ENCODE measurements around the gene TRMT112. TPM values are rescaled to one million over a fixed set of nuclear protein-coding genes. Genes with fewer than 3 reads are reported as not detected.

TRMT112 gene
- total RNA-seq, 1 experiment from 2014 or later, result 341 TPM

GRCh38 chr11:64289002-64289564, 28.3 kb downstream of the TRMT112 start:
- ATAC-seq (no peak), DNase-seq (ENCODE audit: low read depth, low spot score) (no peak)
- intact Hi-C loops (cut with micrococcal nuclease; ENCODE audit: unreplicated experiment) (no loop called here), in situ Hi-C loops (cut with HindIII; ENCODE audit: low pct_unique_long_range_greater_than_20kb, low sequenced_read_pairs) (no loop called here)
- CTCF ChIA-PET, result interaction anchor here (1.0 to 1.7 kb wide), 3 partner anchors 12 to 83 kb away, joined by 5 to 8 read pairs (median 5); no protein-coding TSS in a partner anchor
- TF ChIP-seq REST (IDR thresholded peaks at IDR 0.05; ENCODE audit: insufficient read depth in 1 of 2, low read depth in 2 of 2, low read length in 1 of 2) (no peak), POLR2AphosphoS5 (IDR thresholded peaks at IDR 0.05; ENCODE audit: low read depth, low read length) (peak; percentile 23; the same call in 1 of the 2 replicates), TCF7L2 (IDR thresholded peaks at IDR 0.05; ENCODE audit: low read depth, low read length) (no peak), SIN3A (IDR thresholded peaks at IDR 0.05; ENCODE audit: borderline replicate concordance, insufficient read depth, low read depth, low read length) (no peak), CTCF (IDR thresholded peaks at IDR 0.05) (no peak)
- H3K27me3 ChIP-seq (ENCODE audit: control insufficient read depth, insufficient read depth, low read length), result no peaks in the 10 kb centered on the region; the same call in 1 of the 2 replicates
- H3K4me1 ChIP-seq (ENCODE audit: control insufficient read depth, insufficient read depth, low read length), result peaks cover 21% of the 10 kb centered on the region
- BruUV-seq (replicated peaks), result no TSS peak
- no peaks in the 10 kb centered on the region for H3K9me3 ChIP-seq (ENCODE audit: control insufficient read depth, insufficient read depth, low read depth, low read length)
- no peaks in the 10 kb centered on the region; the same call in 1 of the 2 replicates for H3K36me3 ChIP-seq (ENCODE audit: control insufficient read depth, insufficient read depth, low read length)
- no peak overlapping the region for H3K4me3 ChIP-seq (ENCODE audit: low read depth in 2 of 2, low read length in 2 of 2)
- POLR2A ChIA-PET, result no interaction called here
- H3K27ac ChIP-seq (ENCODE audit: low read length), result no peak overlapping the region

- DNase-seq (ENCODE audit: low read depth, low spot score), result no peak
- Histone ChIP-seq H3K9me3 (ENCODE audit: control insufficient read depth, insufficient read depth, low read depth, low read length) (no peaks in the 10 kb centered on the region), H3K27me3 (ENCODE audit: control insufficient read depth, insufficient read depth, low read length) (no peaks in the 10 kb centered on the region; the same call in 1 of the 2 replicates), H3K4me3 (ENCODE audit: low read depth in 2 of 2, low read length in 2 of 2) (no peak overlapping the region), H3K4me1 (ENCODE audit: control insufficient read depth, insufficient read depth, low read length) (peaks cover 29% of the 10 kb centered on the region), H3K36me3 (ENCODE audit: control insufficient read depth, insufficient read depth, low read length) (no peaks in the 10 kb centered on the region; the same call in 1 of the 2 replicates), H3K27ac (ENCODE audit: low read length) (no peak overlapping the region)
- ChIA-PET POLR2A (no interaction called here), CTCF (interaction anchor here (1.0 to 1.5 kb wide), 2 partner anchors 12 to 82 kb away, joined by 5 read pairs; no protein-coding TSS in a partner anchor)
- TF ChIP-seq REST (IDR thresholded peaks at IDR 0.05; ENCODE audit: insufficient read depth in 1 of 2, low read depth in 2 of 2, low read length in 1 of 2) (no peak), TCF7L2 (IDR thresholded peaks at IDR 0.05; ENCODE audit: low read depth, low read length) (no peak), SIN3A (IDR thresholded peaks at IDR 0.05; ENCODE audit: borderline replicate concordance, insufficient read depth, low read depth, low read length) (no peak), CTCF (IDR thresholded peaks at IDR 0.05) (no peak), POLR2AphosphoS5 (IDR thresholded peaks at IDR 0.05; ENCODE audit: low read depth, low read length) (no peak)
- in situ Hi-C loops (cut with HindIII; ENCODE audit: low pct_unique_long_range_greater_than_20kb, low sequenced_read_pairs), result no loop called here
- no TSS peak for BruUV-seq (replicated peaks)
- ATAC-seq, result no peak
- intact Hi-C loops (cut with micrococcal nuclease; ENCODE audit: unreplicated experiment), result no loop called here
These were observed 29.0 kb downstream of the TRMT112 start for GRCh38 chr11:64288353-64288750.
